ENCODE measurements around the gene SEL1L3. TPM values are rescaled to one million over a fixed set of nuclear protein-coding genes. Genes with fewer than 3 reads are reported as not detected.

Gene SEL1L3
- total RNA-seq, 4 donors from 2014 or later: 0.73 to 4.1 (median 2.2) TPM

DNA sequence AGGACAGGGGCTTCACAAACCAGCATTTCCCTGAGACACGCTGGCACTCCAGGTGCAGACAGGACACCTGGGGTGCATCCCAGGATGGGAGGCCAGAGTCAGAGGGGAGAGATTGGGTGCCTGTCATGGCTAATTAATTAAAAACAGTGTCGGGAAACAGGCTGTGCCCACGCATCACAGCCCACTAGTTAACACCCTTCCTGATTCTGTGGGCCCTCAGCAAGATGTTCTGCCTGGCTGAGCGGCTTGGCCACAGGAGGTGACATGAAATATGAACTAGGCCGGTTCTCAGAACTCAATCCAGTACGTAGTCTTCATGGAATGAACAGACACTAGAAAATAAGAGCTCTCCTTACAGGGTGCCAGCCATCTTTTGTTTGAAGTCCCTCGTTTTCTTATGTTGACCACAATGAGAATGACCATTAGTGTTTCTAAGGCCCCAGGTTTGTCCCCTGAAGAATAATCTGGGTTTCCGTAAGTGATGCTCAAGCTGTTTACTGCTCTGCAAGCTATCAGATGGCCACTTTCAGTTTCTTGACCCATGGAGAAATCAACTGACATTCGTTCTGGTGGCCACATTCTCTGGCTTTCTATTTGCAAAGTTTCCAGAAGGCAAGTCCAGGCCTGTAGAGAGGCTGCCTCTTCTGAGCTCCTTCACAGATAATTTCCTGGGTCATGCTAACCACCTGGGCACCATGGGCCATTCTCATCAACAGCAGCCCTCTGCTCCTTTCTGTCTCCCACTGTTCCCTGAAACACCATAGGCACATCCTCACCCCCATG is 134.9 kb downstream of the SEL1L3 start:
- Histone ChIP-seq H3K36me3 (no peaks in the 10 kb centered on the region), H3K27me3 (no peaks in the 10 kb centered on the region), H3K4me3 (no peak overlapping the region), H3K9me3 (no peaks in the 10 kb centered on the region), H3K27ac (no peak overlapping the region), H3K4me1 (no peaks in the 10 kb centered on the region)
- in situ Hi-C loops (cut with MboI; ENCODE audit: low sequenced_read_pairs in 4 of 4): no loop called here
- no peak for DNase-seq
- no peak for TF ChIP-seq POLR2A (IDR thresholded peaks at IDR 0.05)
- TF ChIP-seq, protein P1, sequence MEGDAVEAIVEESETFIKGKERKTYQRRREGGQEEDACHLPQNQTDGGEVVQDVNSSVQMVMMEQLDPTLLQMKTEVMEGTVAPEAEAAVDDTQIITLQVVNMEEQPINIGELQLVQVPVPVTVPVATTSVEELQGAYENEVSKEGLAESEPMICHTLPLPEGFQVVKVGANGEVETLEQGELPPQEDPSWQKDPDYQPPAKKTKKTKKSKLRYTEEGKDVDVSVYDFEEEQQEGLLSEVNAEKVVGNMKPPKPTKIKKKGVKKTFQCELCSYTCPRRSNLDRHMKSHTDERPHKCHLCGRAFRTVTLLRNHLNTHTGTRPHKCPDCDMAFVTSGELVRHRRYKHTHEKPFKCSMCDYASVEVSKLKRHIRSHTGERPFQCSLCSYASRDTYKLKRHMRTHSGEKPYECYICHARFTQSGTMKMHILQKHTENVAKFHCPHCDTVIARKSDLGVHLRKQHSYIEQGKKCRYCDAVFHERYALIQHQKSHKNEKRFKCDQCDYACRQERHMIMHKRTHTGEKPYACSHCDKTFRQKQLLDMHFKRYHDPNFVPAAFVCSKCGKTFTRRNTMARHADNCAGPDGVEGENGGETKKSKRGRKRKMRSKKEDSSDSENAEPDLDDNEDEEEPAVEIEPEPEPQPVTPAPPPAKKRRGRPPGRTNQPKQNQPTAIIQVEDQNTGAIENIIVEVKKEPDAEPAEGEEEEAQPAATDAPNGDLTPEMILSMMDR (IDR thresholded peaks at IDR 0.05 in 4 of 5, conservative IDR thresholded peaks at IDR 0.05 in 1 of 5): no peak
- no peak for ATAC-seq
- intact Hi-C loops (cut with DNase I; ENCODE audit: low total_unique reads): no loop called here

DNA sequence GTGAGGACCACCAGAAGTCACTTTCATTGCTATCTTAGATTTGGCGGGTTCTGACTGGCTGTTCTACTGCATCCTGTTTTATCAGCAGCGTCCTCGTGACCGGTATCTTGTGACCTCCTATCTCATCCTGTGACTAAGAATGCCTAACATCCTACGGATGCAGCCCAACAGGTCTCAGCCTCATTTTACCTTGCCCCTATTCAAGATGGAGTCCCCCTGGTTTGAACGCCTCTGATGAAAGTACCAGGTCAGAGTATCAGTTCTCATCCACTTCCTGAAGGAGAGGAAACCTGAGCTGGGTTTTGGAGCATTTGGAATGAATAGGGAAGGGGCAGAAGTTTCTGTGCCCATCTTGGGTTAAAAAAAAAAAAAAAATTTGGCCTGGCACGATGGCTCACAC is 136.9 kb downstream of the SEL1L3 start:
- in situ Hi-C loops (cut with MboI; ENCODE audit: low sequenced_read_pairs in 4 of 4): no loop called here
- no peak for DNase-seq

DNA sequence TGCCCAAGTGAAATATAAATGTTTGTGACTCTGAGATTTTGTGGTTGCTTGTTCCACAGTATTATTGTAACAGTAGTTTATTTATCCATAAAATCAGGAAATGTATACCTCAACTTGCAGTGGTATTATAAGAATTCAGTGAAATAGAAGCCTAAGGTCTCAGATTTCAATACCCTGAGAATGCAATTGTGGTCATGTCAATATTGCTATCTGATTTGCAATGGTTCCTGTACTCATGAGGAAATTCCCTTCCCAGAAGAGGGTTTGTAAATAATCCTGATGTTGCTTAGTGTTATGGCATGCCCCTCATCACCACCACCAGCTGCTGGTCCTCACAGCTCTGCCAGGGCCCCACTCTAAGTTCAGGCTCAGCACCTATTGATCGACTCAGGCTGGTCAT is 139.4 kb downstream of the SEL1L3 start:
- no peaks in the 10 kb centered on the region for H3K27me3 ChIP-seq
- no peak for ATAC-seq
- no peaks in the 10 kb centered on the region for H3K36me3 ChIP-seq
- H3K4me3 ChIP-seq: no peak overlapping the region
- in situ Hi-C loops (cut with MboI; ENCODE audit: low sequenced_read_pairs in 4 of 4) (no loop called here), intact Hi-C loops (cut with DNase I; ENCODE audit: low total_unique reads) (no loop called here)
- no peak for DNase-seq
- H3K4me1 ChIP-seq: no peaks in the 10 kb centered on the region
- no peaks in the 10 kb centered on the region for H3K9me3 ChIP-seq
- TF ChIP-seq, protein P1 (IDR thresholded peaks at IDR 0.05 in 4 of 5, conservative IDR thresholded peaks at IDR 0.05 in 1 of 5): no peak
- TF ChIP-seq POLR2A (IDR thresholded peaks at IDR 0.05): no peak
- H3K27ac ChIP-seq: no peak overlapping the region

More for the DNA sequence above, 136.9 kb downstream of the SEL1L3 start:
- Histone ChIP-seq H3K4me1 (no peaks in the 10 kb centered on the region), H3K36me3 (no peaks in the 10 kb centered on the region), H3K9me3 (no peaks in the 10 kb centered on the region), H3K27me3 (no peaks in the 10 kb centered on the region), H3K4me3 (no peak overlapping the region), H3K27ac (no peak overlapping the region)
- ATAC-seq: no peak
- TF ChIP-seq POLR2A (IDR thresholded peaks at IDR 0.05): no peak
- TF ChIP-seq, protein P1 (IDR thresholded peaks at IDR 0.05 in 4 of 5, conservative IDR thresholded peaks at IDR 0.05 in 1 of 5): no peak
- intact Hi-C loops (cut with DNase I; ENCODE audit: low total_unique reads): no loop called here

DNA sequence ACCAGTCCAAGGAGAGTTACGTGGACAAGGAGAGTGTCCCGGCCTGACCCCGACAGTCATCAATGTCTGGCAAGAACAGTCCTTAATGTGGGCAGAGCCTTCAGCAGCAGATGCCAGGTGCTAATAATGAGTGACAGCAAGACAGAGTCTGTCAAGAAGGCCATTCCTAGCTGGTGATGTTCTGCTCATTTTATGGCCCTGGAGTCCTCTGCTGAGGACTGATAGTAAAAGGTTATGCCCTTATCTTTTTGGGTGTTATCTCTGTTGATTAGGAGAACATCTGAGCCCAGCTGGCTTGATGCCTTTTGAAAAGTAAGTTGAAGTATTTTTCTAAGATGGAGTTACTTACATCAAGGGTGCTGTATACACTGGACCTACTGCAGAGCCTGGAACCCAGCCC is 139.8 kb downstream of the SEL1L3 start:
- no peak for DNase-seq
- intact Hi-C loops (cut with DNase I; ENCODE audit: low total_unique reads) (no loop called here), in situ Hi-C loops (cut with MboI; ENCODE audit: low sequenced_read_pairs in 4 of 4) (no loop called here)

More for the DNA sequence above, 139.8 kb downstream of the SEL1L3 start:
- H3K9me3 ChIP-seq: no peaks in the 10 kb centered on the region
- no peaks in the 10 kb centered on the region for H3K4me1 ChIP-seq
- H3K4me3 ChIP-seq: no peak overlapping the region
- H3K27me3 ChIP-seq: no peaks in the 10 kb centered on the region
- H3K36me3 ChIP-seq: no peaks in the 10 kb centered on the region
- no peak for ATAC-seq
- H3K27ac ChIP-seq: no peak overlapping the region
- TF ChIP-seq POLR2A (IDR thresholded peaks at IDR 0.05): no peak
- TF ChIP-seq, protein P1 (IDR thresholded peaks at IDR 0.05 in 4 of 5, conservative IDR thresholded peaks at IDR 0.05 in 1 of 5): no peak

Measured in gastrocnemius medialis (tissue), 4 donors.